GM13977 (cell line): Measurements from ENCODE around the gene GLT1D1.
"Not testable (repeated sequence)": the region's sequence is repeated elsewhere in the genome, so short reads cannot be mapped to it uniquely, and the experiment has no call there.

ENCODE experiments used
- DNase-seq: peaks from one replicate; pipeline ENCODE4 v3.0.0; 2012; ENCODE audit warnings: low spot score
- CTCF ChIP-seq: IDR thresholded peaks from 2 replicates; pipeline ENCODE4 v1.5.1; 2012; ENCODE audit warnings: mild to moderate bottlenecking, control low read depth; ENCODE audit not compliant: insufficient read depth; ENCODE audit errors: extremely low read depth, missing control alignments
- in situ Hi-C: fragments of 300-500 bp; cut with MboI; formaldehyde crosslinking; loops from one replicate; pipeline ENCODE4 v1.12.0; 2022; ENCODE audit warnings: low sequenced_read_pairs, low pct_unique_long_range_greater_than_20kb, mixed read lengths, inconsistent platforms; ENCODE audit not compliant: unreplicated experiment

Gene GLT1D1

GRCh38 chr12:128848371-128848770, 4.9 kb upstream of the GLT1D1 start:
- in situ Hi-C loops: no loop called here
- no peak for TF ChIP-seq CTCF
- DNase-seq: no peak

GRCh38 chr12:128849806-128850205, 3.5 kb upstream of the GLT1D1 start:
- in situ Hi-C loops, DNase-seq: not testable (repeated sequence)

GRCh38 chr12:128850400-128850799, 2.9 kb upstream of the GLT1D1 start:
- in situ Hi-C loops: no loop called here
- no peak for TF ChIP-seq CTCF
- DNase-seq: no peak

- DNase-seq, in situ Hi-C loops: not testable (repeated sequence)
Measured at GRCh38 chr12:128851429-128851828, 1.8 kb upstream of the GLT1D1 start.

- DNase-seq: no peak
- no peak for TF ChIP-seq CTCF
- in situ Hi-C loops: no loop called here
Measured at GRCh38 chr12:128852026-128852698, 1.1 kb upstream of the GLT1D1 start.

GRCh38 chr12:128853600-128854197, 421 bp downstream of the GLT1D1 start:
- DNase-seq: peak; percentile 57
- no peak for TF ChIP-seq CTCF
- in situ Hi-C loops: no loop called here

- in situ Hi-C loops: no loop called here
- no peak for TF ChIP-seq CTCF
- peak; percentile 58 for DNase-seq
Measured at GRCh38 chr12:128856035-128856790, 2.9 kb downstream of the GLT1D1 start.
